AG10803 (cell line): Measurements from ENCODE around the gene TPSAB1.

Experiments used
- DNase-seq: peaks from one replicate; pipeline ENCODE4 v3.0.0; 2010; ENCODE audit warnings: low read depth
- H3K4me3 ChIP-seq: 2 replicates; pipeline ENCODE4 v1.5.1; 2011; ENCODE audit warnings: mild to moderate bottlenecking, low read length, control low read depth
- CTCF ChIP-seq: conservative IDR thresholded peaks from 2 replicates; pipeline ENCODE4 v1.5.1; 2011; ENCODE audit warnings: mild to moderate bottlenecking, low read length, control low read depth, inconsistent platforms

TPSAB1 gene

GRCh38 chr16:1258225-1258600 lies 17.7 kb downstream of the TPSAB1 start:
- no peak for DNase-seq
- no peak for TF ChIP-seq CTCF
- H3K4me3 ChIP-seq = no peak overlapping the region

- H3K4me3 ChIP-seq = no peak overlapping the region
- no peak for TF ChIP-seq CTCF
- DNase-seq = no peak
These were observed 18.6 kb downstream of the TPSAB1 start for GRCh38 chr16:1258906-1259759.

- no peak overlapping the region for H3K4me3 ChIP-seq
- DNase-seq = no peak
- no peak for TF ChIP-seq CTCF
These were observed 19.2 kb downstream of the TPSAB1 start for GRCh38 chr16:1259760-1260068.

GRCh38 chr16:1260101-1260680 lies 19.7 kb downstream of the TPSAB1 start:
- no peak overlapping the region for H3K4me3 ChIP-seq
- no peak for DNase-seq
- no peak for TF ChIP-seq CTCF

GRCh38 chr16:1261131-1261892 lies 20.8 kb downstream of the TPSAB1 start:
- no peak for TF ChIP-seq CTCF
- H3K4me3 ChIP-seq = no peak overlapping the region
- no peak for DNase-seq

- no peak for TF ChIP-seq CTCF
- H3K4me3 ChIP-seq = no peak overlapping the region
- no peak for DNase-seq
These were observed 21.8 kb downstream of the TPSAB1 start for GRCh38 chr16:1262210-1262845.
